GM21529 (cell line): ENCODE data around the gene CNIH1.
"Not testable (repeated sequence)": the region's sequence is repeated elsewhere in the genome, so short reads cannot be mapped to it uniquely, and the experiment has no call there.

ENCODE experiments used
- ATAC-seq: cut with Tn5 transposase; IDR thresholded peaks from one replicate; pipeline ENCODE4 v1.9.1; 2021; ENCODE audit not compliant: unreplicated experiment

The CNIH1 gene

GRCh38 chr14:54385556-54385955, 55.6 kb downstream of the CNIH1 start:
- no peak for ATAC-seq

- no peak for ATAC-seq
Observed at GRCh38 chr14:54383835-54384234, 57.3 kb downstream of the CNIH1 start.

- ATAC-seq: no peak
Observed at GRCh38 chr14:54381821-54382220, 59.4 kb downstream of the CNIH1 start.

GRCh38 chr14:54380558-54380957, 60.6 kb downstream of the CNIH1 start:
- not testable (repeated sequence) for ATAC-seq

- ATAC-seq: not testable (repeated sequence)
Observed at GRCh38 chr14:54378893-54379292, 62.3 kb downstream of the CNIH1 start.

- ATAC-seq: no peak
Observed at GRCh38 chr14:54377501-54377900, 63.7 kb downstream of the CNIH1 start.

- no peak for ATAC-seq
Observed at GRCh38 chr14:54374117-54374884, 66.9 kb downstream of the CNIH1 start.
